Stimulated activated CD8-positive, alpha-beta memory T cell treated with anti-CD3 and anti-CD28 coated beads, Interleukin-2, amount 100 ng/mL, for 48 hours (primary cell): ENCODE data around the gene MYLIP.

ENCODE experiments used
- DNase-seq, 2 donors: peaks; one replicate each; pipeline ENCODE4 v3.0.0-alpha.2; 2020; ENCODE audit warnings: low read depth in 2 of 2

MYLIP gene

DNA sequence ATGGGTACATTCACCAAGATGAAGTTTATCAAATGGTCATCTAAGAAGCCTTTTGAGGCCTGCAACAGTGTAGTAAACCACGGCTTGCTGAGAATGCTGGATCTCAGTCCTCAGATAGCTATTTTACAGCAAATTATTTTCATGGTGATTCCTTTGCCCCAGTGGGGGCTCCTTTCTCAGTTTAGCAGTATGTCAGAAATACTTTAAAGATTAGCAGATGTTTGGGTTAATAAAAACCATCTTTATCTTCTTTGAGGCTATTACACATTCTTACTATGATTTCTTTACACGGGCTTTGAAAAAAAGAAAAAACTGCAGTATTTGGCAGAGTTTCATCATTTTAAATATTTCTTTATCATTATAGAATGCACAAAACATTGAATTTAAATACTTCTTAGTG lies 10.7 kb downstream of the MYLIP start:
- DNase-seq = no peak

DNA sequence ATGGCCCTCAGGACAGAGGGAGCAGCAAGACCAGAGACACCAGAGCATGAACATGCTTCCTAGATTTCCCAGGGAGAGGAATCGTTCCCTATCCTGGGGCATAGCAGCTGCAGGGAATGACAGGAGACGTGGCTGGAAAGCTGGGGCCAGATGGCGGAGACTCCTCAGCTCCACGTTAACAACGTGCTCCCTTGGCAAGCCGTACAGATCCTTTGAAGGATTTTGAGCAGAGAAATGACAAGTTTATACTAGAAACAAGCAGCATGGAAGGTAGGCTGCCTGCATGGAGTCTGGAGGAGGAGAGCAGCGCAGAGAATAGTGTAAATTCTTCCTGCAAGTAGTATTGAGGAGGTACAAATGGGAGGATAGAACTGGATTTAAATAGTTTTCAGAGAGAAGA lies 11.7 kb downstream of the MYLIP start:
- no peak for DNase-seq

DNA sequence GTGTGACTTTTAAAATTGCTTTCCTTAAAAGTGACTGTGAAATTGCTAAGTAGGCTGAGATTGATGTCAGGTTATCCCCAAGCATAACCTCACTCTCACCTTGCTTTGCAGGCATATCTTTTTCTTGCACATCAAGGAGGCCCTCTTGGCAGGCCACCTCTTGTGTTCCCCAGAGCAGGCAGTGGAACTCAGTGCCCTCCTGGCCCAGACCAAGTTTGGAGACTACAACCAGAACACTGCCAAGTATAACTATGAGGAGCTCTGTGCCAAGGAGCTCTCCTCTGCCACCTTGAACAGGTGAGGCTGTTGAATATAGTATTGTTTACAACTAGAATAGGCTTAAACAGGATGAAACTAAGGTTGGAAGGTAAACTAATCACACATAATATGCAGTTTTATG lies 12.6 kb downstream of the MYLIP start:
- no peak for DNase-seq

GRCh38 chr6:16145038-16145437 lies 16.2 kb downstream of the MYLIP start:
- DNase-seq = no peak

DNA sequence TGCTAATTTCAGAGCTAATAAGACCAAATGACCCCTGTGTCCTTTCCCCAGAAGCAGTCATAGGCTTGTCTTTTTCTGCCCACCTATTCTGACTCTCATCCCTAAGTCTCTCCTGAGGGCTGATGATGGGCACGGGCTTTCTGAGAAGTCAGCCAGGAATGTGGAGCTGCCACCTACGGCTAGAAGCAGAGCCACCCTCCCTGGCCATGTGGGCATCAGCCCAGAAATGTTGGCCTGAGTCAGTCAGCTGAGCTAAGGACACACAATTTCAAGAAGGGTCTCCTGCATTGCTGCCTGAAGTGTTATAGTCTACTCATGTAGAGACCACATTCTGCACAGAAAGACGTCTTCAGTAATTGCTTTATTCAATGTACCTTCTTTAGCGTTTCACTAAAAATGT lies 17.1 kb downstream of the MYLIP start:
- DNase-seq = no peak

- DNase-seq = no peak
Measured at GRCh38 chr6:16146527-16146955, 17.7 kb downstream of the MYLIP start.

GRCh38 chr6:16148498-16148897 lies 19.6 kb downstream of the MYLIP start:
- no peak for DNase-seq

DNA sequence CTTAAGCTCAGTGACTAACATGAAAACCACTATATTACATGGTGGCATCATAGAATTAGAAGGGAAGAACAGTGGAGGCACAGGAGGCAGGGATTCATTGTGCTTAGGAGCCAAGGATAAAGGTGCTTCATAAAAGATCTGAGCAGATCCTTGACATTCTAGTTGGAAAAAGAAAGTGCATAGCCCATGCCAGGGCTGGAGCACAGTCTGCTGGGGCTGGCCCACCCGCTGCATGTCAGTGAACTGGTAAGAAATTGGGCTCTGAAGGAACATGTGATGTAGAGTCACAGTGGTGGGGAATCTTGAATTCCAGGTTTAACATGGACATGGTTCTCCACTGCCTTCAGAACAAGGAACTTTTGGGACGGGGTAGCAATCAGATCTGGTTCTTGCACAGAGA lies 20.4 kb downstream of the MYLIP start:
- DNase-seq = no peak

- DNase-seq = no peak
Measured at GRCh38 chr6:16150098-16150497, 21.2 kb downstream of the MYLIP start.

DNA sequence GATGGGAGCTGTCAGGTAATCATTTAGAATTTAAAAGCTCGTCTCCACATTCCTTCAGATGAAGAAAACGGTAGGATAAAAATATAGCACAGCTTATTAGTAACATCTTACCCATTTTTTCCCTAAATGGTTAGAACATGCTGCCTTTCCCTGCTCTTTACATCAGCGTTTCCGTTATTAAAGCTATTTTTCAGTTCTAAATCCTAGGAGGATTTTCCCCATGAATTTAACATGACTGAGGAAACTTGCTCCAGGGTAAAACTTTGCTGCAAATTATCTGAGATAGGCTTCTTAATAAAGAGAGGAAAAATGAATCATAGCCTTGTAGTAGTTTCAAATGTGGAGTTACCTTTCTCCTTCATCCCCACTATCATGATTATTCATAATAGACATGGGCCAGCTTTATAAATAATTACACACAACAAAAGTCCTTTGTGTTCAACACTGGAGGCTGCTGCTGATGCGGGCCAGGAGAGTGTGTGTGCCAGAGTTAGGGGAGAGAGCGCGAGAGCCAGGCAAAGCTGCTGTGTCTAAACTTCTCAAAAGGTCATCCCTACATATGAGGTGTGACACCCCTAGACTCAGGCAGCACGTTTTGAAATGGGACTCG lies 24.4 kb downstream of the MYLIP start:
- no peak for DNase-seq

GRCh38 chr6:16154904-16155303 lies 26.0 kb downstream of the MYLIP start:
- DNase-seq = no peak

DNA sequence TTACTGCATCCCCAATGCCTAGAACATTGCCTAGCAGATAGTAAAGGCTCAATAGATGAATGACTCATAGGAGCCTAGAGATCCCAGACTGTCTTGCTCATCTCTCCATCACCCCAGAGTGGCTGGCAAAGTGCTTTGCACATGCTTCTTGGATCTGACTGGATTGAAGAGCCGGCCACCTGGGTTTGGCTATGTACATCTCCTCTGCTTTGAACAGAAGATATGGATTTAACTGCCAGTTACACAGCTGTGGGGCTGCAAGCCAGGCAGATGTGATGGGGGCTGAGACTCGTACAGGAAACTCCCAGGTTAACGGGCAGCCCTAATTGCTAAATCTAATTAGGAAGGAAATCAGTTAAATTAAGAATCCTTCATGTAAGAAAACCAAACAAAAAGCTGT lies 28.6 kb downstream of the MYLIP start:
- no peak for DNase-seq

DNA sequence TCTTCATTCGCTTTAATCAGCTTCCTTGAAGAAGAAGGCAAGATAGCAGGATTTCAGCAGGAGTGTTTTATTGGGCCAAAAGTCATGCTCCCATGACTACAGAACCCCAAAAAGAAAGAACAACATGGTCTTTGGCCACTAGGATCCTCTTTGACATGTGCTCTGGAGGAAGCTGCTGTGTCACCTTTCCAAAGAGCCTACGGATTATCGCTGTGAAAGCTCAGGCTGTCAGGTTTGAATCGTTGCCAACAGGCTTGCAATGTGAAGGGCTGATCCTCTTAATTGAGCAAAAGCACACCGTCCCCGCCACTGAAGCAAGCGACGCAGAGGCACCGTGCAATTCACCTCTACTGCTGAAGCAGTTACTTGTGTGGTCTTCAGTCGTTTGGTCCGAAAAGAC lies 29.0 kb downstream of the MYLIP start:
- DNase-seq = no peak

- DNase-seq = no peak
Measured at GRCh38 chr6:16158943-16159557, 30.2 kb downstream of the MYLIP start.

- no peak for DNase-seq
Measured at GRCh38 chr6:16160794-16161193, 31.9 kb downstream of the MYLIP start.

DNA sequence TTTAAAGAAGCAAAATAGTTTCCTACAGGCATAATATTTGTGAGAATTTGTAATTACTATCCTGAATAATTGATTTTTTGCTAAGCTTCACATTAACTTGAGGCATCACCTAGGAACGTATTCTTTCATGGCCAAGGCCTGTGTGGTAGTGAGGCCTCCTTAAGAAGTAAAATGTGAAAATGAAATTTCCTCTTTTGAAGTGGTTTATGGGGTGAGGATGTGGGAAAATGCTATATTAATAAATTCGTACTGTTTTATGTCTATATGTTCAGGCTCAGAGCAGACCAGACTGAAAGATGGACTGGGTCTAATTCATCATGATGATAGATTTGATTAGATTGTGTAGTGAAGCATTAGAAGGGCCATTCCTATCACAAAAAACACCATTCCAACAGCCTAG lies 33.1 kb downstream of the MYLIP start:
- no peak for DNase-seq

DNA sequence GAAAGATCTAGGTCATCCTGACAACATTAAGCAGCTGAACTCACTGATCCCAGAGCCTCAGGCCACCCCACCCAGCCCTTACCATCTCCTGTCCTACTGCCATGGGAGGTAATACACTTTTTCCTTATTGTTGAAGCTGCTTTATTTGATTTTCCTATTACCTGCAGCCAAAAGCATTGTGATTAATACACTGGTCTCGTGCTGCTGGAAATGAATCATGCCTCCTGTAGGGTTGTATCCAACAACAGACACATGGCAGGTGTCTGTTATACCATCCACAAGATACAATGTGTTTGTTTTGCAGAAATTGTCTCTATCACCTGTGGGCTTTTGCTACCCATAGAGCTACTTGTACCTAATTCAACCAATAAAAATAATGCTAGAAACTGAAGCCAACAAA lies 34.2 kb downstream of the MYLIP start:
- DNase-seq = no peak

GRCh38 chr6:16163535-16164300 lies 34.8 kb downstream of the MYLIP start:
- DNase-seq = no peak

DNA sequence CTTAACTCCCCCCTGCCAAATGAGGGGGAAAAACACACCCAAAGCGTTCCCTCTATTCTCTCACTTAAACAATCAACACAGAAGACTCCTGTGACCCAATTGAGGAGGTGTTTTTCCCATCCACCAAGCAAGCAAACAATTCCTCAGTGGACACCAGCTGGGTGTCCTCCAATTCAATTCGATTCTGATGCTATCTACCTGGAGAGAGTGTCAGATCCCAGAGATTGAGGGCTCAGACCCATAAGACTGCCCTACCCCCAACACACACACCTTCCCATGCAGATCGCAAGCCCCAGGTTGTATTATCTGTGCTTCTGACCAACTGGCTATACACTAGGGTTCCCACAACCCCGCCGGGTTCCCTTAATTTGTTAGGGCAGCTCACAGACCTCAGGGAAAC lies 36.8 kb downstream of the MYLIP start:
- DNase-seq = no peak

GRCh38 chr6:16166871-16167608 lies 38.2 kb downstream of the MYLIP start:
- DNase-seq = no peak

DNA sequence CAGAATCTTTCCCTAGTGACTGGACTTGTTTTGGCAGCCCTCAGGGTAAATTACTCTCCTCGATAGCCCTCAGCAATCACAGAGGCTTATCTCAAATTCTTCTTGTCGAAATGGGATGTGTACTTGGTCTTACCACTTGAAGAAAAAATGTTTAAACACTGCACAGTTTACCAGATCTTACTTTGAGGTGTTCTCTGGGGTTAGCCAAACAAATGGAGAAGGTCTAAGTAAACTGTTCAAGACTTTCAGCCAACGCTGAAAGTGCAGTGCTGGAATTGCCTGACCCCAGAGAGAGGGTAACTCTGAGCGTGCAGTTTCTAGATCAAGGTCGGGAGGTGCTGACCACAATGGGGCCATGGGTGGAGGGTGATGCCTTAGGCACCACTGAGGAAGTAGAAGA lies 39.2 kb downstream of the MYLIP start:
- DNase-seq = no peak

GRCh38 chr6:16168858-16169257 lies 40.0 kb downstream of the MYLIP start:
- no peak for DNase-seq

DNA sequence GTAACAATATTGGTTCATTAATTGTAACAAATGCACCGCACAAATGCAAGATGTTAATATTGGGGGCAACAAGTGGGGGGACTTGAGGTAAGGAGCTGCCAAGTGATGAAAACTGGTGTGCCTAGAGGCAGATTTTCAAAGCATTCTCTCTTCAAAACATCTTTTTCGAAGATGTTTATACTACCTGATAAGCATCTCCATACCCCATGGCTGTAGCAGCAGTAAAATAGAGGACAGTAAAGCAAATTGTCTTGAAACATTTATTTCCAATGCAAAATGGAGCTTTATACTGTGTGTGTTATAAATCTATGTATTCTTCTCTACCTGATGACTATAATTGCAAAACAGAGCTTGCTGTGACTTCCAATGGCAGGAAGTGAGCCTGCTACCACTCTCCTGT lies 42.5 kb downstream of the MYLIP start:
- no peak for DNase-seq
